Lung (tissue), 12 donors: Measurements from ENCODE around the gene NCOA7. TPM values are rescaled to one million over a fixed set of nuclear protein-coding genes. Genes with fewer than 3 reads are reported as not detected.
A peak's percentile ranks its signal among the peaks of the same experiment; 100 is the strongest.

Source experiments
- ATAC-seq: fragments of 200-7000 bp; cut with Tn5 transposase; one replicate; pipeline ENCODE4 v1.9.1; 2020; ENCODE audit warnings: moderate number of reproducible peaks; ENCODE audit not compliant: insufficient read depth, low FRiP score
- DNase-seq, 3 donors: peaks; one replicate each; pipeline ENCODE4 v3.0.0-alpha.2; 2013 to 2017
- H3K27ac ChIP-seq, 2 donors: one replicate each; pipeline ENCODE4 v1.5.1; 2013; ENCODE audit warnings: mild to moderate bottlenecking in 2 of 2, moderate library complexity in 2 of 2, control low read depth in 1 of 2, inconsistent platforms in 1 of 2, low read depth in 1 of 2, low read length in 1 of 2
- H3K27me3 ChIP-seq, 3 donors: one replicate each; pipeline ENCODE4 v1.5.1; 2013; ENCODE audit warnings: low read length in 2 of 3; ENCODE audit not compliant: control insufficient read depth in 3 of 3, insufficient read depth in 3 of 3
- H3K36me3 ChIP-seq, 4 donors: one replicate each; pipeline ENCODE4 v1.5.1; 2013; ENCODE audit warnings: low read length in 4 of 4, mild to moderate bottlenecking in 1 of 4, moderate library complexity in 1 of 4; ENCODE audit not compliant: control insufficient read depth in 4 of 4, insufficient read depth in 4 of 4
- H3K4me1 ChIP-seq, 5 donors: one replicate each; pipeline ENCODE4 v1.5.1; 2013; ENCODE audit warnings: low read length in 5 of 5, mild to moderate bottlenecking in 2 of 5, moderate library complexity in 1 of 5; ENCODE audit not compliant: control insufficient read depth in 5 of 5, insufficient read depth in 5 of 5
- H3K4me3 ChIP-seq: one replicate; pipeline ENCODE4 v1.5.1; 2013; ENCODE audit warnings: mild to moderate bottlenecking, control low read depth, moderate library complexity
- H3K9ac ChIP-seq, 2 donors: one replicate each; pipeline ENCODE4 v1.5.1; 2013; ENCODE audit warnings: low read length in 2 of 2, control low read depth in 1 of 2; ENCODE audit not compliant: insufficient read depth in 1 of 2
- H3K9me3 ChIP-seq, 4 donors: one replicate each; pipeline ENCODE4 v1.5.1; 2013; ENCODE audit warnings: low read length in 3 of 4, mild to moderate bottlenecking in 1 of 4, moderate library complexity in 1 of 4; ENCODE audit not compliant: control insufficient read depth in 4 of 4, insufficient read depth in 3 of 4
- CTCF ChIP-seq: IDR thresholded peaks from 2 replicates; pipeline ENCODE4 v1.5.1; 2012; ENCODE audit warnings: mild to moderate bottlenecking; ENCODE audit errors: control extremely low read depth, extremely low read depth
- WGBS, 2 donors: extraction: QIAGEN DNeasy Blood & Tissue Kit; methylation state at CpG; one replicate each; pipeline ENCODE4 v1.1.7; 2013; 5-methylcytosine and 5-hydroxymethylcytosine counted together
- polyA plus RNA-seq, 2 donors: library from polyadenylated mRNA; stranded (reverse); fragments of 200-250 nt; gene quantifications; one replicate each; pipeline ENCODE4 v1.2.1, GENCODE V29; 2013
- total RNA-seq, 2 donors: library from RNA; depleted of rRNA in 1 of 2; stranded (reverse); fragments of >200 nt in 1 of 2; gene quantifications; one replicate each; pipeline ENCODE4 v1.2.1, GENCODE V29; 2014 to 2021
- donor health status: control.
- donor health status: control.
- donor health status: Bipolar disorder and iron deficiency.
- donor health status: healthy.
- donor health status: DM: yes; HTN: yes; CAD: no.

Gene NCOA7
- total and polyA plus RNA-seq, 4 donors = 28.9 to 81.4 (median 57.2) TPM

GRCh38 chr6:125787791-125788190 lies 3.0 kb upstream of the NCOA7 start:
- no peak for TF ChIP-seq CTCF
- ATAC-seq (no peak), DNase-seq (peak; percentile 28 to 46 (median 42))

DNA sequence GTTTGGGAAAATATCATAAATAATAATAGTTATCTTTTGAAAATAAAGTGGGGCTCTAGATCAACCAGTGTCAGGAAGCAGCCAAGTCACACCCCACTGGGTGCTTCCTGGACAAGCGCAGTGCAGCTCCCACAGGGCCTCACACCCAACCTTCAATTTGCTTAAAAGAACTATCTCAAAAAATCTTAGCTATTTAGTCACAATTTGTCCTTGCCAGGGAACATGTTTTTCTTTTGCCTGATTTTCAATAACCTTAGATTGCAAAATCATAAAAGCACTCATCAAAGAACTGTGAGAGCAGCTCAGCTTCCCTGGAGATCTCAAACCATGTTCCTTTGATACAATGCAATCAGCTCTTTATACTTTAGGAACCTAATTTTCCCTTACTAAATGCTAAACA lies 1.6 kb upstream of the NCOA7 start:
- Histone ChIP-seq H3K4me3 (no peak overlapping the region), H3K27me3 (no peaks in the 10 kb centered on the region), H3K4me1 (peaks cover 2 to 19% (median 4%) of the 10 kb centered on the region in 5 donors), H3K9me3 (no peaks in the 10 kb centered on the region), H3K27ac (peak overlapping the region in 1 of 2 donors; percentile 38), H3K36me3 (no peaks in the 10 kb centered on the region), H3K9ac (peak overlapping the region in 1 of 2 donors; percentile 56)
- DNase-seq (no peak), ATAC-seq (no peak)
- TF ChIP-seq CTCF = no peak
- WGBS, 2 donors = 15 to 36% methylated on average over 1 of the region's 1 CpG

More at GRCh38 chr6:125787791-125788190, 3.0 kb upstream of the NCOA7 start:
- Histone ChIP-seq H3K9ac (no peak overlapping the region), H3K27me3 (no peaks in the 10 kb centered on the region), H3K4me3 (no peak overlapping the region), H3K9me3 (no peaks in the 10 kb centered on the region), H3K27ac (no peak overlapping the region), H3K4me1 (peaks cover 0 to 19% (median 3%) of the 10 kb centered on the region in 5 donors), H3K36me3 (no peaks in the 10 kb centered on the region)
- WGBS, 2 donors = 33 to 35% methylated on average over 2 of the region's 2 CpGs

DNA sequence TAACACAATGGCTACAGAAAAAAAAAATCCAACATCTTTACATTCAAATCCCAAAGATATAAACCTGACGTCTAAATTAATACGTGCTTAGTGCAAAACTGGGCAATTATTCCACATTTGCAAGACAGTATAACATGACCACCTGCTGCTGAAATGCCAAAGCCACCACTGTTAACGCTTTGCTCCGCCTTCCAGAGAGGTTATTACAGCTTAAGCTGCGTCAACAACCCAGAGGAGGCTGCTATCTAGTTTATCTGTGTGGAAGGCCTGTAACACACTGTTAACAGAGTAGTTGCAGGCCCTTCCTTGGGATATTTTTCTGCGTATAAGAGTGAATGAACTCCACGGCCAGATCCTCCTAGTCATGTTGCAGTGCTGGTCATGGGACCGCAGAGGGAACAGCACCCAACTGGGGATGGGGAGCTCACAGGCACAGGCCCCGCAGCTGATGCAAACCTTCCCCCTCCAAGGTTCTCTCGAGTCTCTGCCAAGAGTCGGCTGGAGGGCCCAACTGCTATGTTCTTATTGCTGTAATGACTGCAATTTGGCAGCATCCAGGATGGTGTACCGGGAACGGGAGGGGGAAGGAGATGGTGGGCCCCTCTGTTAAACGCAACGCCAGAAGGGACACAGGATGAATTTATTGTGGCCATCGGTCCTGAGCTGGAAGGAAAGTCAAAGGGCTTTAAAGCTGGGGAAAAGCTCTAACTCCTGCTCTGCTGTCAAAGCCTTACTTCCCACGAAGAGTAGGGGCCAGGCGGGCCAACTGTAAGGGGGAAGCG lies 993 bp upstream of the NCOA7 start:
- 15 to 18% methylated on average over 19 of the region's 19 CpGs for WGBS, 2 donors
- TF ChIP-seq CTCF = no peak
- H3K9ac ChIP-seq = peak overlapping the region; percentile 56 to 67
- peaks cover 2 to 19% (median 4%) of the 10 kb centered on the region in 5 donors for H3K4me1 ChIP-seq
- H3K9me3 ChIP-seq = no peaks in the 10 kb centered on the region
- peak; percentile 65 to 76 (median 74) for DNase-seq
- no peaks in the 10 kb centered on the region for H3K27me3 ChIP-seq
- peak overlapping the region; percentile 91 to 97 for H3K27ac ChIP-seq
- H3K4me3 ChIP-seq = peak overlapping the region; percentile 66
- H3K36me3 ChIP-seq = no peaks in the 10 kb centered on the region
- ATAC-seq = no peak
